Left ventricle myocardium inferior (tissue), 1 donor: ENCODE measurements around the gene FGF8. TPM values are rescaled to one million over a fixed set of nuclear protein-coding genes. Genes with fewer than 3 reads are reported as not detected.

Source experiments
- DNase-seq: peaks from one replicate; pipeline ENCODE4 v3.0.0-alpha.2; 2020
- H3K27ac ChIP-seq: fragments of 200-600 bp; replicated peaks from 2 replicates; pipeline ENCODE4 v1.8.0; 2021
- H3K27me3 ChIP-seq: fragments of 200-600 bp; 2 replicates; pipeline ENCODE4 v1.8.0; 2021; ENCODE audit warnings: low read depth
- H3K36me3 ChIP-seq: fragments of 200-600 bp; 2 replicates; pipeline ENCODE4 v1.8.0; 2021
- H3K4me1 ChIP-seq: fragments of 200-600 bp; 2 replicates; pipeline ENCODE4 v1.8.0; 2021
- H3K4me3 ChIP-seq: fragments of 200-600 bp; 2 replicates; pipeline ENCODE4 v1.8.0; 2021; ENCODE audit warnings: mild to moderate bottlenecking, moderate library complexity
- H3K9me3 ChIP-seq: fragments of 200-600 bp; replicated peaks from 2 replicates; pipeline ENCODE4 v1.8.0; 2021
- CTCF ChIP-seq: fragments of 200-600 bp; IDR thresholded peaks from 2 replicates; pipeline ENCODE4 v1.8.0; 2021; ENCODE audit warnings: antibody characterized with exemption, mild to moderate bottlenecking, borderline replicate concordance
- intact Hi-C: fragments of 100-400 bp; cut with micrococcal nuclease; formaldehyde crosslinking; loops from one replicate; pipeline ENCODE4 v1.11.0; 2022
- total RNA-seq: library from RNA; stranded (reverse); fragmentation: NEBNext Ultra II Directional; extraction: Animal tissue kit (Norgen Biotek cat#: 25700); gene quantifications from one replicate; pipeline ENCODE4 v1.2.1, GENCODE V29; 2021
- donor health status: DM: no; HTN: yes; CAD: no; lungs with severe emphysema.

FGF8 gene
- total RNA-seq, 1 donor from 2014 or later, result not detected

- no peak for DNase-seq
- Histone ChIP-seq H3K9me3 (no peaks in the 10 kb centered on the region), H3K4me3 (no peak overlapping the region), H3K27me3 (peaks cover 15% of the 10 kb centered on the region), H3K27ac (no peak overlapping the region), H3K4me1 (no peaks in the 10 kb centered on the region), H3K36me3 (no peaks in the 10 kb centered on the region)
- TF ChIP-seq CTCF, result no peak
- intact Hi-C loops, result no loop called here
These were observed 30.7 kb downstream of the FGF8 start for GRCh38 chr10:101745074-101745696.

GRCh38 chr10:101744267-101744666 lies 31.6 kb downstream of the FGF8 start:
- intact Hi-C loops, result no loop called here
- no peaks in the 10 kb centered on the region for H3K9me3 ChIP-seq
- no peak for DNase-seq
- no peak for TF ChIP-seq CTCF
- H3K27ac ChIP-seq, result no peak overlapping the region
- H3K36me3 ChIP-seq, result no peaks in the 10 kb centered on the region
- H3K27me3 ChIP-seq, result peaks cover 24% of the 10 kb centered on the region
- no peaks in the 10 kb centered on the region for H3K4me1 ChIP-seq
- no peak overlapping the region for H3K4me3 ChIP-seq

- H3K9me3 ChIP-seq, result no peaks in the 10 kb centered on the region
- intact Hi-C loops, result no loop called here
- no peak for TF ChIP-seq CTCF
These were observed 34.0 kb downstream of the FGF8 start for GRCh38 chr10:101741938-101742337.

GRCh38 chr10:101736666-101737065 lies 39.2 kb downstream of the FGF8 start:
- H3K27me3 ChIP-seq, result peaks cover 80% of the 10 kb centered on the region
- no peak for DNase-seq
- no peaks in the 10 kb centered on the region for H3K9me3 ChIP-seq
- no peak for TF ChIP-seq CTCF
- H3K36me3 ChIP-seq, result no peaks in the 10 kb centered on the region
- H3K27ac ChIP-seq, result no peak overlapping the region
- H3K4me1 ChIP-seq, result no peaks in the 10 kb centered on the region
- intact Hi-C loops, result no loop called here
- no peak overlapping the region for H3K4me3 ChIP-seq

More at GRCh38 chr10:101741938-101742337, 34.0 kb downstream of the FGF8 start:
- H3K36me3 ChIP-seq, result no peaks in the 10 kb centered on the region
- no peak overlapping the region for H3K27ac ChIP-seq
- DNase-seq, result no peak
- no peaks in the 10 kb centered on the region for H3K4me1 ChIP-seq
- peaks cover 48% of the 10 kb centered on the region for H3K27me3 ChIP-seq
- no peak overlapping the region for H3K4me3 ChIP-seq

GRCh38 chr10:101732096-101732495 lies 43.8 kb downstream of the FGF8 start:
- peaks cover 43% of the 10 kb centered on the region for H3K27me3 ChIP-seq
- no peaks in the 10 kb centered on the region for H3K4me1 ChIP-seq
- DNase-seq, result no peak
- no peak overlapping the region for H3K4me3 ChIP-seq
- no peaks in the 10 kb centered on the region for H3K36me3 ChIP-seq
- TF ChIP-seq CTCF, result no peak
- no peak overlapping the region for H3K27ac ChIP-seq
- intact Hi-C loops, result no loop called here
- H3K9me3 ChIP-seq, result no peaks in the 10 kb centered on the region
